ENCODE measurements around the gene HOMER1.

GRCh38 chr5:79513704-79514390 lies at the start of gene HOMER1:
- TF ChIP-seq, protein P1, sequence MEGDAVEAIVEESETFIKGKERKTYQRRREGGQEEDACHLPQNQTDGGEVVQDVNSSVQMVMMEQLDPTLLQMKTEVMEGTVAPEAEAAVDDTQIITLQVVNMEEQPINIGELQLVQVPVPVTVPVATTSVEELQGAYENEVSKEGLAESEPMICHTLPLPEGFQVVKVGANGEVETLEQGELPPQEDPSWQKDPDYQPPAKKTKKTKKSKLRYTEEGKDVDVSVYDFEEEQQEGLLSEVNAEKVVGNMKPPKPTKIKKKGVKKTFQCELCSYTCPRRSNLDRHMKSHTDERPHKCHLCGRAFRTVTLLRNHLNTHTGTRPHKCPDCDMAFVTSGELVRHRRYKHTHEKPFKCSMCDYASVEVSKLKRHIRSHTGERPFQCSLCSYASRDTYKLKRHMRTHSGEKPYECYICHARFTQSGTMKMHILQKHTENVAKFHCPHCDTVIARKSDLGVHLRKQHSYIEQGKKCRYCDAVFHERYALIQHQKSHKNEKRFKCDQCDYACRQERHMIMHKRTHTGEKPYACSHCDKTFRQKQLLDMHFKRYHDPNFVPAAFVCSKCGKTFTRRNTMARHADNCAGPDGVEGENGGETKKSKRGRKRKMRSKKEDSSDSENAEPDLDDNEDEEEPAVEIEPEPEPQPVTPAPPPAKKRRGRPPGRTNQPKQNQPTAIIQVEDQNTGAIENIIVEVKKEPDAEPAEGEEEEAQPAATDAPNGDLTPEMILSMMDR (conservative IDR thresholded peaks at IDR 0.05 in 1 of 2, IDR thresholded peaks at IDR 0.05 in 1 of 2; ENCODE audit: low read depth in 1 of 2, low read length in 2 of 2), result no peak
- TF ChIP-seq EZH2 (IDR thresholded peaks at IDR 0.05; ENCODE audit: low read length, missing control alignments), result no peak
